Vagina (tissue), 2 donors: ENCODE measurements around the gene RNASEL.
"Not testable (repeated sequence)": the region's sequence is repeated elsewhere in the genome, so short reads cannot be mapped to it uniquely, and the experiment has no call there.

ENCODE experiments used
- POLR2A ChIP-seq, 2 donors: fragments of 450-650 bp; IDR thresholded peaks; one replicate each; pipeline ENCODE4 v1.6.1; 2017; ENCODE audit warnings: antibody characterized with exemption in 2 of 2, mild to moderate bottlenecking in 2 of 2, moderate library complexity in 2 of 2
- TF ChIP-seq, protein P1 (sequence below), 3 experiments: fragments of 450-650 bp in 2 of 3; fragments of 200-600 bp in 1 of 3; sonication (generic) in 1 of 3; IDR thresholded peaks; one replicate each; pipeline ENCODE4 v1.5.1; 2017 to 2019; ENCODE audit warnings: antibody characterized with exemption in 3 of 3, mild to moderate bottlenecking in 2 of 3, moderate library complexity in 2 of 3

DNA sequence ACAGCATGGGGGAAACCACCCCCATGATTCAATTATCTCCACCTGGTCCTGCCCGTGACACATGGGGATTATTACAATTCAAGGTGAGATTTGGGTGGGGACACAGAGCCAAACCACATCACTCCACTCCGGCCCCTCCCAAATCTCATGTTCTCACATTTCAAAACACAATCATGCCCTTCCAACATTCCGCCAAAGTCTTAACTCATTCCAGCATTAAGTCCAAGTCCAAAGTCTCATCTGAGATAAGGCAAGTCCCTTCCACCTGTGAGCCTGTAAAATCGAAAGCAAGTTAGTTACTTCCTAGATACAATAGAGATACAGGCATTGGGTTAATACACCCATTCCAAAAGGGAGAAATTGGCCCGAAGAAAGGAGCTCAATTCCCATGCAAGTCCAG lies 60.9 kb downstream of the RNASEL start:
- TF ChIP-seq, protein P1, sequence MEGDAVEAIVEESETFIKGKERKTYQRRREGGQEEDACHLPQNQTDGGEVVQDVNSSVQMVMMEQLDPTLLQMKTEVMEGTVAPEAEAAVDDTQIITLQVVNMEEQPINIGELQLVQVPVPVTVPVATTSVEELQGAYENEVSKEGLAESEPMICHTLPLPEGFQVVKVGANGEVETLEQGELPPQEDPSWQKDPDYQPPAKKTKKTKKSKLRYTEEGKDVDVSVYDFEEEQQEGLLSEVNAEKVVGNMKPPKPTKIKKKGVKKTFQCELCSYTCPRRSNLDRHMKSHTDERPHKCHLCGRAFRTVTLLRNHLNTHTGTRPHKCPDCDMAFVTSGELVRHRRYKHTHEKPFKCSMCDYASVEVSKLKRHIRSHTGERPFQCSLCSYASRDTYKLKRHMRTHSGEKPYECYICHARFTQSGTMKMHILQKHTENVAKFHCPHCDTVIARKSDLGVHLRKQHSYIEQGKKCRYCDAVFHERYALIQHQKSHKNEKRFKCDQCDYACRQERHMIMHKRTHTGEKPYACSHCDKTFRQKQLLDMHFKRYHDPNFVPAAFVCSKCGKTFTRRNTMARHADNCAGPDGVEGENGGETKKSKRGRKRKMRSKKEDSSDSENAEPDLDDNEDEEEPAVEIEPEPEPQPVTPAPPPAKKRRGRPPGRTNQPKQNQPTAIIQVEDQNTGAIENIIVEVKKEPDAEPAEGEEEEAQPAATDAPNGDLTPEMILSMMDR (IDR thresholded peaks at IDR 0.05) = not testable (repeated sequence)
- not testable (repeated sequence) for TF ChIP-seq POLR2A (IDR thresholded peaks at IDR 0.05)
